Activated CD4-positive, alpha-beta T cell treated with anti-CD3 and anti-CD28 coated beads, Interleukin-2, amount 50 U/mL, for 16 hours (primary cell): ENCODE results near the gene SOX15.
A peak's percentile ranks its signal among the peaks of the same experiment; 100 is the strongest.

Experiments
- DNase-seq: peaks from one replicate; pipeline ENCODE4 v3.0.0-alpha.2; 2020

SOX15 gene

DNA sequence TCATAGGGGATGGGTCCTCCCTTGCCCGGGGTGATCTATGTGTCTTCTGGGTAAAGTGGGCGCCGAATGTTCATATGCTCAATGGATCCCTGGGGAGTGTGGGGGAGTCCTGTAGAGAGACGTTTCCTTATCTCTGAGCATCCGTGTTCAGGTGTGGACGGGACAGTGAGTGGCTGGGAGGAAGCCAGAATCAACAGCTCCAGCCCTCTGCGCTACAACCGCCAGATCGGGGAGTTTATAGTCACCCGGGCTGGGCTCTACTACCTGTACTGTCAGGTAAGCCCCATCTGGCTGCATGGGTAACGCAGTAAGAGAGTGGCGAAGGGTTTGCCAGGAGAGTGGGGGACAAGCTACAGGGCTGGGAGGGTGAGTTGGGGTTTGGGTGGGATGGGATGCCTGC is 33.3 kb downstream of the SOX15 start:
- no peak for DNase-seq

DNA sequence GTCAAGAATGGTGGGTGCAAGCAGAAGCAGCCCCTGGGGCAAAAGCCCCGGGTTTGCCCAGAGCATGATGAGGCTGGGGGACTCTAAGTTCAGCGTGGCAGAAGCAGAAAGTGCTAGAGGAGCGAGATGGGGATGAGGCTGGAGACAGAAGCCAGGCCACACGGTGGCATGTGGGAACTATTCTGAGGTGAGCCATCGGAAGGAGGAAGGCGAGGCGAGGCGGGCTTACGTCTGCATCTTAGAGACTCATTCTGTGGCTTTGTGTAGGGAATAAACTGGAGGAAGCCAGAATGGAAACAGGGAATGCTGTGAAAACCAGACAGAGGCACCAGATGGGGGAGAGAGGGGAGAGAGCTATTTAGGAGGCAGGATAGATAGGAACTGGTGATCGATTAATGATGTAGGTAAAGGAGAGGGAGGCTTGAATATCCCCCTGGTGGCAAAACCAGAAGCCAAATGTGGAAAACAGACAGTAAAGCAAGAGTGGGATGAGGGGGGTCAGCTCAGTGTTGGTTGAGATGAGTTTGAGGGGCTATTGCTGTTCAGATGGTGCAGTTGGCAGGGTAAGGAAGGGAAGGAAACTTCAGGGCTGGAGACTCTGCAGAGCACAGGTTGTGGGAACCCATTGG is 34.5 kb downstream of the SOX15 start:
- no peak for DNase-seq

DNA sequence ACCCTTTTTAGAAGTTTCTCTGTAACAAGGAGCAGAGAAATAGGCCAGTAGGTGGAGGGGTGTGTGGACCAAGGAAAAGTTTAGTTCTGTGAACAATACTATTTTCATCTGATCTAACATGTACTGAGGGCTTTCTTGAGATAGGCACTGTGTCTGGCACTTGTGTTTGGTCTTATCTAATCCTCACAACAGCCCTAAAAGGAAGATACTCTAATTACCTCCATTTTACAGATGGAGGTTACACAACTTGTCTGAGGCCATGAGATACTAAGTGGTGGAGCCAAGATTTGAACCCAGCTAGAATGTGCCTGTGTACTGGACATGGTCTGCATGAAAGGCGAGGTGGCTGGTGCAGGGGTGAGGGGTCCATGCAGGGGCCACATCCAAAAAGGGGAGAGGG is 36.5 kb downstream of the SOX15 start:
- no peak for DNase-seq

DNA sequence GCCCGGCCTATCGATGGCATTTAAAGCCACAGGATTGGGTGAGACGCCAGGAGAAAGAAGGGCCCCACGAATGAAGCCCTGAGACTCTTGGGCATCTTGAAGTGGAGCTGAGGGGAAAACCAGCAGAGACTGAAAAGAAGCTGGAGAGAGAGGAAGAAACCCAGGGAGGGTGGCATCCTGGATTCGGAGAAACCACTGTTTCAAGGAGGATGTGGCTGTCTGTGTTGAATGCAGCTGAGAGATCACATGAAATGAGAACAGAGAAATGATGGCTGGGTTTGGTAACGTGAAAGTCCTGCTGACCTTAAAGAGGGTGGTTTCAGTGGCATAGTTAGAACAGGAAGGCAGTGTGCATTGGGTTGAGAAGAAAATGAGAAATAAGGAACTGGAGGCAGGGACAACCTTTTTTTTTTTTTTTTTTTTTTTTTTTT is 37.3 kb downstream of the SOX15 start:
- DNase-seq = peak; percentile 88

DNA sequence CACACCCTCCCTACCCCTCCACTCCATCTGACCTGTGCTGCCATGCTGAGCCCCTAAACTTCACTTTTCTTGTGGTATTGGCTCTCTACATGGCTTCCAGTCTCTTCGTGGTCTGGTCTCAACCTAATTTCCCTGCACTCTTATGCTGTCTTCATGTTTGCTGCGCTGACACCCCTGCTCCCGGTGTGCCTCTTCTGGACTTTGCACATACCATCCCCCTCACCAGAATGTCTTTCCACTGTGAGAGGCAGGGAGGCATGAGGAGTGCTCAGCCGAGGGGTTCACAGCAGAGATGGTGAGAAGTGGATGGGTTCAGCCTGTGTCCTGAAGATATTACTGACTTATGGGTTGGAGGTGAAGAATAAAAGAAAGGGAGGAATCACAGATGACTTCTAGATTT is 38.5 kb downstream of the SOX15 start:
- DNase-seq = no peak

DNA sequence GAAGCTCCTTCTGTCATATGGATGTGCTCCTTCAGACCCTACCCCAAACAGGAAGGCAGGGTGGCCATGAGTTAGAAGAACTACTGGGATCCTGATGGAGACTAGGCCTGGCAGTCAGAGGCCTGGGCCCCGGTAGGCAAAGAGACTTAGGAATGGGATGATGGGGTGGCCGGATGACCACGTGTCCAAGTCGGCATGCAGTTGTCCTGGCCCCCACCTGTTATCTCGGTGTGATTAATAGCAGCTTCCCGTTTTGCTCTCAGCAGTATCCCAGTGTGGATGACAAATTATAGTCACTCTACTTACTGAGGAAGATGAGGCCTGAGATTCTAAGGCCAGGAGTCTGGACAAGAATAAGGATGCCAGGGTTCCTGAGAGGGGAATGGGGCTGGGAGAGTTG is 39.5 kb downstream of the SOX15 start:
- DNase-seq = no peak

DNA sequence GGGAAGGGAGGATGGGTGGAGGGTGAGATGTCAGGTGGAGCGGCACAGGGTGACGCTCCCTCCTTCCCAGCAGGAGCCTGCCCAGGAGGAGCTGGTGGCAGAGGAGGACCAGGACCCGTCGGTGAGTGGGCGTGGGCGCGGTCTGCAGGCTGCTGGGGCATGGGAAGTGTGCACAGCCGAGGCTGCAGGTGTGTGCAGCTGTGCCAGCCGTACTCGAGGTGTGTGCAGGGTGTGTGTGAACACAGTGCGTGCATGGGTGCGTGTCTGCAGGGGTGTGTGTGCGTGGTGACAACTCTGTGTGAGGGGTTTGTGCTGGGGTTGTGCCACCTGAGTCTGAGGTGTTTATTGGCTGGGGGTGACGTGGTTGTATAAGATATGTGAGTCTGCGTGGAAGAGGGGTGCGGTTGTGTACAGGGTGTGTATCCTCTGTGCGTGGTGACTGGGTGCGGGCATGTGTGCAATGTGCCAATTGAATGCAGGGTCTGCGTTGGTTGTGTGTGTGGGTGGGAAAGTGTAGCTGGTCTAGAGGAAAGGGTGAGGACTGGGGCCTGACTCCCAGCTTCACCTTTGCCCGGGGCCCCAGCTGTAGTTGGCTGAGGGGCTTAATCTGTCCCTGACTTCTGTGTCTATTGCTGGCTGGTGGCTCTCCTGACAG is 40.4 kb downstream of the SOX15 start:
- peak; percentile 38 for DNase-seq

DNA sequence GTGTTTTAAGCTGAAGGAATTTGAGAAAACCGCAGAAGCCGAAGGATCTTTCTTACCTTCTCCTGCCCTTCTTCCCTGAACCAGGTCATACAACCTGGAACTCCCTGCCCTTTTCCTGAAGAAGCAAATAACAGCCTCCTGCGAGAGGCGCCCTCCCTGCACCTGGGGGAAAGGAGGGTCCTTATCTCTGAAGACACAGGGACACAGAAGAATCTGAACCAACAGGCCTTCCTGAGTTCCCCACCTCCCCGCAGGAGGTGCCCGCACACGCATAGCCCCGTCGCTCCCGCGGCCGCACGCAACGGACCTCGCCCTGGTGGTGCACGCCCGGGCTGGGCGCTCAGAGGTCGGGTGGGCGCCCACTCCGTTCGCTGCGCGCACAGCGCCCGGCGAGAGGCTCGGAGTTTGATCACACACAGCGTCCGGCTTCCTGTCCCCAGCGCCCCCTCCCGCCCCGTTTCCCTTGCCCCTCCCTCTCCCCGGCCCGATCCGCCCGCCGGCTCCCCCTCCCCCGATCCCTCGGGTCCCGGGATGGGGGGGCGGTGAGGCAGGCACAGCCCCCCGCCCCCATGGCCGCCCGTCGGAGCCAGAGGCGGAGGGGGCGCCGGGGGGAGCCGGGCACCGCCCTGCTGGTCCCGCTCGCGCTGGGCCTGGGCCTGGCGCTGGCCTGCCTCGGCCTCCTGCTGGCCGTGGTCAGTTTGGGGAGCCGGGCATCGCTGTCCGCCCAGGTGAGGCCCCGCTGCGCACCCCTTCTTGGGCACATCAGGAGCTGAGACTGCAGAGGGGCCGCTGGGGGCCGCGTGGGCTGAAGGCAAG is 41.1 kb downstream of the SOX15 start, which contains the start of gene TNFSF12:
TSS of gene TNFSF12 (plus strand) at position 474 of the 816 bp plus-strand sequence. CDS start at position 570, 96 bp downstream.
- peak; percentile 65 for DNase-seq

DNA sequence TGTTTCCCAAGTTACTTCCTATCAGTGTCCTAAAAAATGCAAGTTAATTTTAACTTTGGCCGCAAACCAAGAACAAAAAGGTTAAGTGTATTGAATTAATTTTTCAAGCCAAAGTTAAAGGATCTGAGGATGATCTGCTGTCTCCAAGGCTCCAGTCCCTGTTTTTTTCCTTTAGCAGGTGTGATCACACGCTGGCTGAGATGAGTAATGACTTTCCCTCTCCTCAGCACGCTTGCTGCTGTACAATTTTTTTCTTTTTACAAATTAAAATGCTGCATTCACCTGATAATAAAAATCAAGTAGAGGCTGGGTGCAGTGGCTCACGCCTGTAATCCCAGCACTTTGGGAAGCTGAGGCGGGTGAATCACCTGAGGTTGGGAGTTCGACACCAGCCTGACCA is 45.0 kb downstream of the SOX15 start:
- no peak for DNase-seq

DNA sequence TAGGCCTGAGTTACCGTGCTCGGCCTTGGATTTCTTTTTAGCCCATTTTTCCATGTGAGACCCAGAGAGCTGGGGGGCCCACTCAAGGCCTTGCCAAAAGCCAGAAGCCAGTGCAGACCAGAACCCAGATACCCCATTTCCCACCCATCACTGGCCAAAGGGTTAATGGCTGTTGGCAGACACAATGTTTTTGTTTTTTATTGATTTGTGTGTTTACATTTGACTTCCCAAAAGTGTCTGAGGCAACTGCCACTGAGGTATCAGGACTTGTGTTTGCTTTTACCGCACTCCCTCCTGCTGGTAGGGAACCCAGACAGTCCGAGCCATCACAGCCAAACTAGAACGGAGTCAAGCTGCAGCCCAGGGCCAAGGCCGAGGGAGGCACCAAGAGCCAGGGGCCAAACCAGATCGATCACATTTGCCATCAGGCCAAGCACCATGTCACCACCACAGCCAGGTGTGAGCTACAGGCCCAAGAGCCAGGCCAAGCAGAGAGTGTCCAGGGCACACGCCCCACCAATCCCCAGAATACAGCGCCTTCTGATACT is 48.7 kb downstream of the SOX15 start:
- no peak for DNase-seq

DNA sequence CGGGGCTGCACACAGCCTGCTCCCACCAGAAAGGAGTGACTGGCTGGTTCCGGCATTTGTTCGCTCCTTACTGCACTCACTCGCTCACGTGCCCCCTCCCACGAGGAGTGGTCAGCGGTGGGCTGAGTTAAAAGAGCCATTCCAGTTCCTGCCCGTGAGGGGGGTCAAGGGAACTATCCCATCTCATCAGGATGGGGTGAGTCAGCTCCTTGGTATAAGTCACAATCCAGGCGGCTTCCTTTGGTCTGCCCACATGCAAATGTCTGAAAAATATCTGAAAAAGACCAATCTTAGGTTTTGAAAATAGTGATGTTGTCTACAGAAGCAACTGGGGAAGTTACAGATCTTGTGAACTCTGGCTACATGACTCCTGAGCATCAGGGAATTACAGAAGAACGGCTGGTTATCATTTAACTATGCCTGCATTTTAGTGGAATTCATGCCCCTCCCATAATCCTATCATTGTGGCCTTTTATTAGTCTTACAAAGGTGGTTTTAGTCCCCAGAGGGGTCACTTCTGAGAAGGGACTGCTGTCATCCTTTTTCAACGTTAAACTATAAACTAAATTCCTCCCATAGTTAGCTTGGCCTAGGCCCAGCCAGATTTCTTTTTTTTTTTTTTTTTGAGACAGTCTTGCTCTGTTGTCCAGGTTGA is 50.9 kb downstream of the SOX15 start:
- DNase-seq = no peak
